Stimulated activated CD8-positive, alpha-beta memory T cell treated with anti-CD3 and anti-CD28 coated beads, Interleukin-12 subunit alpha, Interleukin-12 subunit beta, amount 100 ng/mL, for 24 hours (primary cell): Measurements from ENCODE around the gene ASIC2.
"Not testable (repeated sequence)": the region's sequence is repeated elsewhere in the genome, so short reads cannot be mapped to it uniquely, and the experiment has no call there.

ENCODE experiments used
- DNase-seq: peaks from one replicate; pipeline ENCODE4 v3.0.0-alpha.2; 2020; ENCODE audit errors: extremely low read depth

The ASIC2 gene

GRCh38 chr17:33021731-33022408, 271.2 kb downstream of the ASIC2 start:
- no peak for DNase-seq

DNA sequence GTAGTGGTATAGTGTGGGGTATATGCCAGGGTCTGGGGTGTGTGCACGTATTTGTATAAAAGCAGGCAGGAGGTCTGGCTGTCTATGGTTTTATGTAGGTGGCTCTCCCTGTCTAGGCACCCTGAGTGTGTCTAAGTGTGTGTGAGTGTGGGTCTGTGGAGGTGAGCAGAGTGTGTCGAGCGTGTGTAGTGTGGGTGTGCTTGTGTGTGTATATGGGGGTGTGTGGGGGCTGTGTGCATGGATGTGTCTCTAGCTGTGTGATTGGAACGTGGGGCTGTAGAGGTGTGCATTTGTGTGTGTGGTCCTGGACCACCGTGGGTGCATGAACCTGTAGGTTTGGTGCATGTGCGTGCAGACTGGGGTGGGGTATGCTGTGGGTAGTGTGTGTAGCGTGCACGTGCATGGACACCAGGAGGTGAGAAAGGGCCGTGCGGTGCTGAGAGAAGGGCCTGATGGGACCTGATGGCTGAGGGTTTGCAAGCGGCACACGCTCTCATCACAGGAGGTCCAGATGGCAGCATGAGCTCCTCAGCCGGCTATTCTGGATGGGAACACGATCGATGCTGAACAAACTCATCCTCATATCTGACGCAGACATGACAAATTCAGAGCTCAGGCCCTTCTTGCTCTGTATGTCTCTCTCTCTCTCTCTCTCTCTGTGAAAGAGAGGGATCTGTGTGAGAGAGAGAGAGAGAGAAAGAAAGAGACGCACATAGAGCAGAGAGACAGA, 273.8 kb downstream of the ASIC2 start:
- DNase-seq = no peak

GRCh38 chr17:33017366-33017765, 275.7 kb downstream of the ASIC2 start:
- DNase-seq = no peak

- DNase-seq = no peak
These were observed 276.2 kb downstream of the ASIC2 start for GRCh38 chr17:33016920-33017319.

GRCh38 chr17:33015716-33016346, 277.3 kb downstream of the ASIC2 start:
- no peak for DNase-seq

DNA sequence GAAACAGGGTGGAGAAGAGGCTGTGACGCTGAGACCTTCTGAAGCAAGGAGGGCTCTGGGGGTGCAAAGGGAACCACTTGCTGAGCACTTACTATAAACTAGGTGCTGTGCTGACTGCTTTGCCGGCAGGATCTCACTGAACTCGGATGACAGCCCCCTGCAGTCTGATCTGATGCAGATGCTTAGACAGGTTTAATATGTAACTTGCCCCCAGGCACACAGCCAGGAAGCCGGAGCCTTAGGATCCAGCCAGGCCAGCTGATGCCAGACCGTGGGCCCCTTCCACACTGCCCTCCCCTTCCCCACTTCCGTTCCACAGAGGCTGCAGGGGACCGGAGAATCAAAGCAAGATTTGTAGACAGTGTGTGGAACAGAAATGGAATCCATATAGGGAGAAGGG, 278.3 kb downstream of the ASIC2 start:
- DNase-seq = no peak

DNA sequence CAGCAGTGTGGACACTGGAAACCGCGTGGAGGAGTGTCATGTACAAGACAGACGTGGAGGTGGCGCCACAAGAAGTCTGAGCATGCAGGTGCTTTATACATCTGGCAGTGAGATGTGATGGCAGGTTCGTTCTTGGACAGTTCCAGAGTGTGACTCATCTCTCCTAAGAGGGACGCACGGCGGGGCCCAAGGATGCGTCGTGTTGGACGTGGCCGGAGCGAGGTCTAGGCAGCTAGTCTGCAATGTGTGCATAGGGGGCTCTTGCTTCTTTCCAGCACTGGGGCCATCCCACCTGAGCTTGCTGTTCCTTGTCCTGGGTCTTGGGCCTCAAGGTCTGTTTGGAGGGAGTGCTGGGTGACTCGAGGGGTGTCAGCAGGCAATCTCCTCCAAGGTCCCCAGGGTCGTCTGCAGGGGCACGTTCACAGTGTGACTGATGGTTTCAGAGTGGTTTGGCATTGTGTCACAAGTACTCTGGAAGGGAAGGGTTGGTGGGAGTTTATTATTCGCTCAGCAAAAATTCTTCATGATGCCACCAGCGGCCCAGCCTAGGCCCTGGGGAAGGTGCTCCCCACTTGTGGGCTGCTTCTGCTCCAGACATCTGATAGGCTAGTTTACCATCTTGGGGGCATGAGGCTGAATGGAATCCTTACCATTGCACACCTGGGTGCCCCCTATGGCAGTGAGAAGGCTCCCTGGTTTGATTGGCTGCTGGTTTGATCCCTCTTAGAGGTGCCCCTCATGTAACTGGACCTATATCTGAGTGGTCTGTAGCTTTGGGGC, 279.3 kb downstream of the ASIC2 start:
- no peak for DNase-seq

DNA sequence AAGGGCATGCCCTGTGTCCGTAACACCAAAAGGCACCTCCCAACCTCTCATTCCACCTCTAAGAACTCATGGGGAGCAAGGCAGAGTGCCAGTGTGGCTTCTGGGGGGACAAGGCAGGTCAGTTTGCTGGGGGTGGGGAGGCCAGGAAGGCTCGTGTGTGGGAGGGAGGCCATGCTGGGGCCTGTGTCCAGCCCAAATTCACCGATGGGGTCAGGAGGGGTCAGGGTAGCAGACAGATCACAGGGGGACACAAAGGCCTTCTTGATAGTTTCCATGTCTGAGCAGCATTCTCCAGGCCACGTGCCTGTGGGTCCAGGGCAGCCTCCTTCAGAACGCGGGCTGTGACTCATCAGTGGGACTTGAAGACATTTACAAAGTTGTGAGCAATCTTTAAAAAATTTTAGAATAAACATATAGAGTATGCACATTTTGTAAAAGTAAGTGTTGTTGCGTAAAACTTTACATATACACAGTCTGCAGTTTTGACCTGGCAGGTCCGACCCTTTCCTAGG, 280.5 kb downstream of the ASIC2 start:
- DNase-seq = no peak

DNA sequence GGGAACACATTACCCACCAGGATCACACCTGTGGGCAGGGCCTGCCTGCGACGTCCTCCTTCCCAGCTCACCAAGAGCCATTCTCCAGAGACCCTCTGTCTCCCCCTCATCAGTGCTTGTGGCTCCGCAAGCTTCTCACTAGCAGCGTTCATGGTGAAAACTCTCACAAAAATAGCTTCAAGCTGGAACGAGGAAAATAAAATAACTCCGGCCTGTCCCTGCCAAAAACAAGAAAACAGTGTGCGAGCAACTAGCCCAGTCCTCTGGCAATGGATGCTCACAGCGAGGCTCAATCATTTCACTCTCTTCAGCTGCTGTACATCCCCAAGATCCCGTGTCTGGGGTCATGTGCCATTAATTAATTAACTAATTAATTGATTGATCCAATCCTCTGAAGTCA, 283.5 kb downstream of the ASIC2 start:
- DNase-seq = no peak

- DNase-seq = no peak
These were observed 285.9 kb downstream of the ASIC2 start for GRCh38 chr17:33007186-33007585.

GRCh38 chr17:33002246-33002645, 290.8 kb downstream of the ASIC2 start:
- DNase-seq = no peak

GRCh38 chr17:32998887-32999228, 294.2 kb downstream of the ASIC2 start:
- no peak for DNase-seq

GRCh38 chr17:32998111-32998886, 294.8 kb downstream of the ASIC2 start:
- DNase-seq = peak; percentile 16

DNA sequence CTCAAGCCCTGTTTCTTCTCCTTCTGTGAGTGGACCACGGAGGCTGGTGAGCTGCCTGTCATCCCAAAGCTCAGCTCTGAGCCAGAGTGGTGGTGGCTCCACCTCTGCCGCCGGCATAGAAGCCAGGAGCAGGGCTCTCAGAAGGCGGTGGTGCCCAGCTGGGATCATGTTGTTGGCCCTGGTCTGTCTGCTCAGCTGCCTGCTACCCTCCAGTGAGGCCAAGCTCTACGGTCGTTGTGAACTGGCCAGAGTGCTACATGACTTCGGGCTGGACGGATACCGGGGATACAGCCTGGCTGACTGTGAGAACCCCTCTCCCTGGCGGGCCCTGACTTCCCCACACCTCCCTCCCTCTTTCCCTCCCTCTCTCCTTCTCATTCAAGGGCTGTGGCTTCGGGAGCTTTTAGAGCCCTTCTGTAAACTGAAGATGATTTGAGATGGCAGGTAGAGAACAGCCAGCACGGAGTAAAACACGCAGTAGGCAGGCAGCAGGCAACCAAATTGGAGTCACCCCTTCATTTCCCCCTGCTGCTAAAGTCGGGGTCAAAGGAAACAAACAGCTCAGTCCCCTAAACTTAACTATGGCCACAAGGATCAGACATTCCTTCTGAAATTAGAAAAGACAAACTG, 297.6 kb downstream of the ASIC2 start:
- no peak for DNase-seq

GRCh38 chr17:32993977-32994376, 299.1 kb downstream of the ASIC2 start:
- DNase-seq = no peak

DNA sequence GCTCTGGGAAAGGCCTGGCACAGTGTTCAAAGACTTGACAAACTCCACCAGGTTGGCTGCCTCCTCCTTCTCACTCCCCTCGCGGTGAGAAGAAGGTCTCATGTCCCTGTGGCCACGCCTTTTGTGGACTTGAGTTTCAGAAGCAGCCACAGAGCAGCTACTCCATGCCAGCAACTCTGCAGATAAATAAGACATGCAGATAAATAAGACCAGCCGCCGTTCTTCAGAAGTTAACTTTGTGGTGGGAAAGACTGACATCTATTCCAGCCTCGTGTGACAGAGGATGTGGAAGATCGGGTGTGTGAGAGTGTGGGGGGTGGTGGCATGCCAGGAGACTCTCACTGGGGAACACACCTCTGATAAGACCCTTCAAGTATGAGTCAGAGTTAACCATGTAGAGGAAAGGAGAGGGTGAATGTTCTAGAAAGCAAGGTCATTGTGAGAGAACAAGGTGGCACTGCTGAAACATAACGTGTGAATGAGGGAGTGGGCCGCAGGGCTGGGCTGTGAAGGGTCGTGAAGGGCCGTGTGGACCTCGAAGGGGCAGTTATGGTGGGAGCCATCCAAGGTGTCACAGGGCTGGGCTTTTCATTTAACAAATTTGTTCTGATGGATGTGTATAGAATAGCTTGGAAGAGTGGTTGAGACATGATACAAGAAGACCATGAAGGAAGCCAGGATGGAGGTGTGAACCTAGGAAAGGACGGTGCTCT, 300.6 kb downstream of the ASIC2 start:
- no peak for DNase-seq

- DNase-seq = no peak
These were observed 304.5 kb downstream of the ASIC2 start for GRCh38 chr17:32988481-32989101.

GRCh38 chr17:32987868-32988267, 305.2 kb downstream of the ASIC2 start:
- not testable (repeated sequence) for DNase-seq

GRCh38 chr17:32987453-32987805, 305.7 kb downstream of the ASIC2 start:
- not testable (repeated sequence) for DNase-seq
